Stimulated activated CD4-positive, alpha-beta T cell treated with anti-CD3 and anti-CD28 coated beads, Interleukin-1b, Interleukin-23, amount 100 ng/mL, for 1 hour (primary cell): Measurements from ENCODE around the gene FGFR3.
"Not testable (repeated sequence)": the region's sequence is repeated elsewhere in the genome, so short reads cannot be mapped to it uniquely, and the experiment has no call there.

Experiments
- DNase-seq, 2 donors: peaks; one replicate each; pipeline ENCODE4 v3.0.0-alpha.2; 2020; ENCODE audit warnings: low read depth in 2 of 2

The FGFR3 gene

GRCh38 chr4:1819284-1819683, 26.2 kb downstream of the FGFR3 start:
- DNase-seq = no peak

GRCh38 chr4:1819816-1820215, 26.7 kb downstream of the FGFR3 start:
- DNase-seq = no peak

DNA sequence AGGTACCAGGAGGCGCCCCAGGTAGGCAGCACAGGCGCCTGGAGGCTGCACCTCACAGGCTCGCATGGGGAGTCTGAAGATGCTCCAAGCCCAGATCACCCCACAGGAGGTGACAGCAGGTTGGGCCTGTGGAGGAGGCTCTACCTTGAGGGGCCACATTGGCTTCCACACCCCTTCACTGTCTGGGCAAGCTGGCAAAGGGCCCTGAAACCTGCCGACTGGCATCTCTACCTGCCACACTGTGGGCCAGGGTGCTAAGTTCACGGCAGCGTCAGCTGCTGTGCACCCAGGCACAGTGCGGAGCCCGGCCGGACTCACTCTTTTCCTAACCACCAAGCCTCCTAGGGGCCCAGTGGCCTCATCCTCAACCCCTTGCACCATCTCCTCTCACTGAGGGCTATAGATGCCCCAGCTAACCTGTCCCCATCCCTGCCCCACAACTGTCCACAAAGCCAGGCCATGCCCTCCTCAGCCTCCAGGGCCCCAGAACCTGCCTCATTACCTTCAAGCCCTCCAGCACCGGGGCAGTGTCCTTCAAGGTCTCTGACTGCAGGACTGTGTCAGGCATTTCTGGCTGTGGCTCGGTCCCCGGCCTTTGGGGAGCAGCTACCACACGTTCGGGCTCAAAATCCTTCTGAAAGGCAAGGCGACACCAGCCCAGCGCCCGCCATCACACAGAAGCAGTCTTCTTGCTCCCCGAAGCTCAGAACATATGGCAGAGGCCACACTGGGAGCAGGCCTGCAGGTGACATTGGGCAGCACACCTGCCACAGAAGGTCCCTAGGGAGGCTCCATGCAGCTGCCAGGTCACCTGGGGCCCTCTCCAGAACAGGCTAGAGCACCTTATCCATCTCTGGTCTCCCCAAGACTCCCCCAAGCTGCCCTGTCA, 28.8 kb downstream of the FGFR3 start:
- no peak for DNase-seq

DNA sequence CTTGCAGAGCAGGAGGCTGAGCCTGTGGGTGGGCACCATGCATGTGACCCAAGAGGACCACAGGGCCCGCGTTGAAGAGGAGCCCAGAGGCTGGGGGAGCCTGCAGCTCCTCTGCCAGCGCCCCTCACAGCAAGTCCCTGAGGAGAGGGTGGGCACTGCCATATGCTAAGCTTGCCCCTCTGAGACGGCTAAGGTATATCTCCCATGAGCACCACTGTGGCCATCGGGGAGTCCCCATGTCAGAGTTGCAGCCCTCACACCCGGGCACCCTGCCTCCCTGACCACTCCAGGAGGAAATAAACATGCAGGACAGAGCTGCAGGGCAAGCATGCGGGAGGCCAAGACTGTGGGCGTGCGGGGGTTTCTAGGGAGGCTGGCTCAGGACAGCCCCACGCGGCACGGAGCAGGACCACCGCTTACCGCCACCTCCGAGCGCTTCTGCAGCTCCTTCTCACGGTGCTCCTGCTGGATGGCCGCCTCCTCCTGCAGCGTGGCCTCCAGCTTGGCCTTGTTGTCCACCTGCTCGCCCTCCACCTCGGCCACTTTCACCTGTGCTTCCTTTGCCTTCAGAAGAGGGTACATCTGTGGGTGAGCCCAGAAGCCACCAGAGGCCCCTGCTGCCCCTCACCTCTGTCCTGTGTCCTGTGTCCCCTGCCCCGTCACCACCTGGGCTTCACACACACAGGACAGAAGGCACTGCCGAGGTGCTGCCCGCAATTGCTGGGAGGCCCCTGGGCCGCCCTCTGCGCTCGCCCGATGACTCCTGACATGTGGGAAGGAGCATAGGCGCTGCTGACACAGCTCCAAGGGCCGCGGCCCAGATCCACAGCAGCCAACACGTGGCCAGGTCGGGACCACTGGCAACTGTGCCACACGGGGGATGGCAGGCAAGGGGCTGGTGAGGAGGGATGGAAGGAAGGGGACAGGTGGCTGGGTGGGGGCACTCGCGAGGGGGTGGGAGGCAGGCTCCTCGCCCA, 29.8 kb downstream of the FGFR3 start:
- DNase-seq = no peak

DNA sequence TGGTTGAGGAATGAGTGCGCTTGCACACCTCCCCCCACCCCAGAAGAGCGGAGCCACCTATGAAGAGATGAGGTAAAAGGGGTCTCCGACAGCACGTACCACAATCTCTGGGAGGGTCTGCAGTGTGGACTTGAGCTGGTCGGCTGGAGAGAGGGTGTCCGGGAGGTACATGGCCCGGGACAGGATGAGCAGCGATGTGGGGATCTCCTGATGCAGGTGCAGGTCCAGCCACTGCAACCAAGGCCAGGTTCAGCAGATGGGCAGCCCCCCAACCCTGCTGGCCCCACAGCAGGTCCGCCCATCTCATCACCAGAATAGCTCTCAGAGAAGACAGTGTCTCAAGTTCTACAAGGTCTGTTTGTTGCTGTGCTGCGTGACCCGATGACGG, 30.4 kb downstream of the FGFR3 start:
- no peak for DNase-seq

DNA sequence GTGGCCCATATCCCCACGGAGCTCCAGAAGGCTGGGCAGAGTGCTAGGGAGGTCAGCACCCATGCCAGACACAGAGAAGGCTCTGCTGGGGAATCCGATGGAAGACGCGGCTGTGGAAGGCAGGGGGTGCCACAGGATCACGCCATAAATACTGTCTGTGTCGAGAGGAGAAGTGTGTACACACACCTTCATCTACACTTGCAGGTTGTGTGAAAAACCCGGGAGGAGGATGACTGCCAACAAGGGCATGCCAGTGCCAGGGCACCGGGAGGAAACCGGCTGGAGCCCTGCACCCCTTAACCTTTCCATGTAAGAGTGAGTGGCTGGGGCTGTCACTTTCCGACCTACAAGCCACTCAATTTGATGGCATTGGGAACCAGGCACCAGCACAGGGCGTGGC, 31.7 kb downstream of the FGFR3 start:
- DNase-seq = no peak

- no peak for DNase-seq
Measured at GRCh38 chr4:1825326-1825725, 32.2 kb downstream of the FGFR3 start.

DNA sequence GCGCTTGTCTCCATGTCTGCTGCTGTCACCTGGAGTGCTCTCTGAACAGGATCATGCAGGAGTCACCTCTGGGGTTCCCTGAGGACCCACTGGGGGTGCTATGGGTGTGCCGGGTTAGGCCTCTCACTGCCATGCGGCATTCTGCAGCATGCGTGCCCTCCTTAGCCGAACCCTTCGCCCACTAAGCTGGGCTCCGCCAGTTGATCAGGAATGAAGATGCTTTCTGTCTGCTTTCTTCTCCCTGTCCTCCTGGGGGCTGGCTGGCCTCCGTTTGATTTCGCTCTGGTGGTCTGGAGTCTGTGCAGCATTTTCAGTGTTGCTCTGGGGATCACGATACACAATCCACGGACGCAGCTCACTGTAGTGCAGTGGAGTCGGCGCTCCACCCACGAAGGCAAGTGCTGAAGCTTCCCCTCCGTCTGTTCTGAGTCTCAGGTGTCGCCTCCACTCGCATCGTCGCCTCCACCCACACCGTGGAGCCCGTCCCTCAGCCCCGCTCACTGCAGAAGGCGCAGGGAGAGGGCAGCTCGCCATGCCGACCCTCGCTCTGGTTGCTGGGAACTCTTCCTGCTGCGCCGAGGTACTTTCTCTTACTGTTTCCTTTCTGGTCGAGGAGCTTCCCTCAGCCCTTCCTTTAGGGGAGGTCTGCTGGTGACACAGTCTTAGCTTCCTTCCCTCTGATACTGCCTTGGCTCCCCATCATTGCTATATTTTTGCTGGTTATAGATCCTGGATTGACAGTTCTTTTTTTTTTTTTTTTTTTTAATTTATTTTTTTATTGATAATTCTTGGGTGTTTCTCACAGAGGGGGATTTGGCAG, 33.6 kb downstream of the FGFR3 start:
- DNase-seq = no peak

GRCh38 chr4:1830234-1830633, 37.1 kb downstream of the FGFR3 start:
- DNase-seq = no peak

GRCh38 chr4:1830642-1831228, 37.6 kb downstream of the FGFR3 start:
- DNase-seq = no peak

- no peak for DNase-seq
Measured at GRCh38 chr4:1831331-1831730, 38.2 kb downstream of the FGFR3 start.

DNA sequence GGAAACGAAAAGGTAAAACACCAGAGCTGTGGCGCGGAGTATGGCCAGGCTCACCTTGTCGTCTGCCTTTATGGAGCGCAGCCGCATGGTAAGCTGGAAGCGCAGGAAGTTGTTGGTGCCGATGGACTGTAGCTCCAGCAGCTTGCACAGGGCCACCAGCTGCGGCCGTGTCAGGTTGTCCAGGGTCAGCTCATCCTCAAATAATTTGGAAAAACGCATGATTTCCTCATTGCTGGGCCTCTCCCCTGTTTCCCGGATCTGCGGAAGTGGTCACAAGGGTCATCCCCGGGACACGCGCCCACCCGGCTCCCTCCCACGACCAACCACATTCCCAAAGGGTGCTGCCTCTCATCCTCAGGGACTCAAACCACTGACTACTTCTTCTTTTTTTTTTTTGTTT, 39.6 kb downstream of the FGFR3 start:
- DNase-seq = no peak

DNA sequence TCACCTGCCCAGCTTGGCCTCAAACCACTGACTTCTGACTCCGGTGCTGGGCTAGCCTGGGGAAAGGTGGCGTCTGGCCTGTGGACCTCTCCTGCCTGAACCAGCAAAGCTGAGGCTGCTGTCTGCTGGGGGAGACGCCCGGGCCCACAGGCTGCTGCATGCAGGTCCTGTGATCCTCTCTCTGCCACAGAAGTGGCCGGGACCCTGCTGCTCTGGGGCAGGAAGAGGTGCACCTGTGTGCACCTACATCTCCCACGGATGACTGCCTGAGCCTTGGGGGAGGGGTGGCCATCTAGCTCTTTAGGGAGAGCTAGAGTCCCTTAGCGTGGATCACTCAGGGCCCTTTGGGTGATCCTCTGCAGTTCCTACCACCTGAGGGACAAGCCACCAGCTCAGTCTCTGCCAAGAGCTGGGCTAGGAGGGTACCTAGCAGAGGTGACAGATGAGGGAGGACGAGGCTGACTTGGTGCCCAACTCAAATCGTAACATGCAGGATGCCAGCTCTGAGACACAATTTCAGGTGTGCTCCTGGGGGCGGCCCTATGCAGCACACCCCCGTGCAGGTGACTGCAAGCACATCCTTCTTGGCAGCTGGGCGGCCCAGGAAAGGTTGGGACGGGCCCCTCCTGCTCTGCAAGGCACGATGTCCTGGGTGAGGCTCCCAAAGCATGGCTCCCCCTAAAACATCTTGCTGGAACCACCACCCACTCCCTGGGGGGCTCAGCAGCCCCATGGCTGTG, 40.4 kb downstream of the FGFR3 start:
- DNase-seq = no peak

DNA sequence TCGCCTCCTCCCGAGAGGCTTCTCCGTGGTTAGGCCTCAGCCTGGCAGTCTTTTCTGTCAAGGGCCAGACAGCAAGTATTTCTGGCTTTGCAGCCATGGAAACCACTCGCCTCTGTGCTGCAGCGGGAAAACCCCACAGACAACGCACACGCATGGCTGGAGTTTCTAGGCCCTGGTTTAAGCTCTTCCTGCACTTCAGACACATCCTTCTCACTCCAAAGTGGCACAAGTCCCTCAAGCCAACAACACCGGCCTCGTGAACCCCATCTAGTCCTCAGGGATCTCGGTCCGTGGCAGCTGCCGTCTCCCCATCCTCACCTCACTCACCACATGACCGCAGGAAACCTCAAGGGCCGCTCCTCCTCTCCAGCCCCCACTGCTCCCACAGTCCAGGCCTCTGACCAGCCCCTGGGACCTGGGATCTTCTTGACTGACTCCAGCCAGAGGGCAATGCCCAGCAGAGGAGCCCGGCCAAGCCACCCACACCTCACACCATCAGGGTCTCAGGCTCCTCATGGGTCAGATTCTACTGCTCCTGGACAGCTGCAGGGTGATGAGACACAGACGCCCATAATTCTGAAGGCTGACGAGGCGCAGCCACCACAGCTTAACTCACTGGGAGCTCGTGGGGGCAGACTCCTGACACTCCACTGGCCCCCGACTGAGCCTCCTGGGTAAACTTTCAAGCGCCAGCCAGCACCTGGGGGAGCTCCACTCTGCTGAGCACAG, 41.1 kb downstream of the FGFR3 start:
- DNase-seq = no peak

DNA sequence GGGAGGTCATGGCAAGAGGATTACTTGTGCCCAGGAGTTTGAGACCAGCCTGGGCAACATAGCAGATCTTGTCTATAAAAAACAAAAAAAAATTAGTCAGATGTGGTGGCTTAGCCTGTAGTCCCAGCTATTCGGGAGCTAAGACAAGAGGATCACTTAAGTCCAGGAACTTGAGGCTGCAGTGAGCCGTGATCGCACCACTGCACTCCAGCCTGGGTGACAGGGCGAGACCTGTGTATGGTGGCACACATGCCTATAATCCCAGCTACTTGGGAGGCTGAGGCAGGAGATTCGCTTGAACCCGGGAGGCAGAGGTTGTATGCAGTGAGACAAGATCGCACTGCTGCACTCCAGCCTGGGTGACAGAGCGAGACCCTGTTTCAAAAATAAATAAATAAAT, 42.7 kb downstream of the FGFR3 start:
- DNase-seq = not testable (repeated sequence)

DNA sequence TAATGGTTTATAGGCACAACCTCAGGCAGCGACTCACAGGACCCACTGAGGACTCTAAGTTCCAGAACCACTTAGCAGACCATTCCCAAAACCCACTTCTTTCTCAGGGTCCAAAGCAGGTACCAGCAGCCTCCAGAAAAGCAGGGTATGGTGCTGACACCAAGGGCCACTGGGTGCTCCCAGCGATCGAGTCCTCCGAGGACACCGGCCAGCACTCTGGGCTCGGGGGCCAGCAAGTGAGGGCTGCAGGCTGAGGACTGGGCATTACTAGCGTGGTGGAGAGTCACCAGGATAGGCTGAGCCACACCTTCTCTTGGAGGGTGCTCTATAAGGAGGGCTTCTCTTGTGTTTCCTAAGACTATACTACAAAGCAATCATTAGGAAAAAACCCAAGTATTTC, 43.6 kb downstream of the FGFR3 start:
- no peak for DNase-seq

DNA sequence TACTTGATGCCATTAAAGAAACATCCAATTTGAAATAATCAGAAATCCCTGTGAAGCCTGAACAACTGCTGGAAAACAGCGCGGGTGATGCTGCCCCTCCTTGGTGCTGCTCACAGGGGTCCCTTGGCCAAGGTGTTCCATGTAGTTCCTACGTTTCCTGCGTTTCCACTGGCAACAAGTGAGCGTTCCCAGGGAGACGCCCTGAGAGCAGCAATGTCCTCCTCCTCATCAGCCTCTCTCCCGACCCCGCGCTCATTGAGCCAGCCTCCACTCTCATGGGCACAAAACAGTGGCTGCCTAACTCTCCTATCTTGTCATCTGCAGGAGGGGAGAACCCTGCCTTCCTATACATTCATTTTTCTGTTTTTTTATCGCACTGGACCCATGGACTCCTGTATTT, 44.0 kb downstream of the FGFR3 start:
- DNase-seq = no peak

- no peak for DNase-seq
Measured at GRCh38 chr4:1839282-1839681, 46.2 kb downstream of the FGFR3 start.

DNA sequence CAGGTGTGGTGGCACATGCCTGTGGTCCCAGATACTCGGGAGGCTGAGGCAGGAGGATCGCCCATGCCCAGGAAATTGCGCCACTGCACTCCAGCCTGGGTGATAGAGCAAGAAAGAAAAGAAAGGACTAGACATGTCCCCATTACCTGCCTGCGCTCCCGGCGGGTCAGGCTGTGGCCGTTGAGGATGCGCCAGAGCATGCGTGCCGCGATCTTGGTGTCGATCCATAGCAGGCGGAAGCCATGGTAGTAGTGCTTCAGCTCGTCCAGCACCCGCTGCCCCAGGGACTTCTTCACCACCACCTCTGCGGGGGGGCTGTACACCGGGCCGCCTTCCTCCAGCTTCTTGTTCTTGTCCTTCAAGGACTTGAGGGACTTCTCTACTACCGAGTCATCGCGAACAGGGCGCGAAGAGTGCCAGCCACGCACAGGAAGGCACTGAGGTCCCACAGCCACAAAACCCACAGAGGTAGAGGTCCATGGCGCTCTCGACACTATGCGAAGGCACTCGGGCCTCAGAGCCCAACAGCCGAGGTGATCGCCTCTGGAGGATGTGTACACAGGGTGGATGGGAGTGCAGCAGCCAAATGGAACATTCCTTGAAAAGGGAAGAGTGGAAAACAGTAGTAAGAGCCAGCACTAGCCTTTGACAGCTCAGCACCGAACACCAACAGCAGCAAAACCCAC, 48.3 kb downstream of the FGFR3 start:
- no peak for DNase-seq

DNA sequence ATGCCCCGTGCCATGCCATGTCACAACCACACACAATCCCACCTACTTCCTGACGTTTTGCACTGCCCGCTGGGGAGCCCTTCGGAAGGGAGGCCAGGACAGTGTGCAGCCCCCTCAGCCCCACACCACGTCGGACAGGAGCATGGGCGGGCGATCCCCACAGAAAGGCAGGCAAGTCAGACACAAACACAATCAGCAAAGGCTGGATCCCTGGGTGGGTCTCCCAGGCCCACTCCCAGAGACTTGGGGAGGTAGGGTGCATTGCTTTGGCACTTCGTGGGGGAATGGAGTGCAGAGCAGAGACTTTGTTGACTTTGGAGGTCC, 48.8 kb downstream of the FGFR3 start:
- no peak for DNase-seq
